NB4 (cell line): Measurements from ENCODE around the gene SGTA.

Experiments used
- DNase-seq: peaks from one replicate; pipeline ENCODE4 v3.0.0; 2010; ENCODE audit warnings: low read depth
- H3K4me3 ChIP-seq: one replicate; pipeline ENCODE4 v1.5.1; 2011; ENCODE audit warnings: mild to moderate bottlenecking, low read depth, low read length, moderate library complexity
- CTCF ChIP-seq: IDR thresholded peaks from one replicate; pipeline ENCODE4 v1.5.1; 2012; ENCODE audit warnings: low read depth, low read length
- MAX ChIP-seq: IDR thresholded peaks from 2 replicates; pipeline ENCODE4 v1.6.1; 2011; ENCODE audit warnings: low read depth, low read length
- MYC ChIP-seq: IDR thresholded peaks from 2 replicates; pipeline ENCODE4 v1.6.1; 2011; ENCODE audit warnings: low read depth, low read length
- POLR2A ChIP-seq: IDR thresholded peaks from 2 replicates; pipeline ENCODE4 v1.6.1; 2011; ENCODE audit warnings: mild to moderate bottlenecking; ENCODE audit not compliant: insufficient read length; ENCODE audit errors: extremely low read depth

SGTA gene

GRCh38 chr19:2729943-2730818, 52.9 kb downstream of the SGTA start:
- no peak for DNase-seq
- H3K4me3 ChIP-seq = no peak overlapping the region
- TF ChIP-seq CTCF = no peak
- no peak for TF ChIP-seq POLR2A
- TF ChIP-seq MAX = no peak
- no peak for TF ChIP-seq MYC

- TF ChIP-seq MAX (no peak), POLR2A (no peak), CTCF (no peak)
- no peak overlapping the region for H3K4me3 ChIP-seq
- DNase-seq = no peak
Measured at GRCh38 chr19:2728783-2729387, 54.2 kb downstream of the SGTA start.

- no peak overlapping the region for H3K4me3 ChIP-seq
- TF ChIP-seq CTCF (no peak), MYC (no peak), POLR2A (no peak), MAX (no peak)
- DNase-seq = no peak
Measured at GRCh38 chr19:2727640-2727944, 55.5 kb downstream of the SGTA start.

GRCh38 chr19:2726904-2727639, 56.0 kb downstream of the SGTA start:
- TF ChIP-seq POLR2A = no peak
- H3K4me3 ChIP-seq = no peak overlapping the region
- DNase-seq = no peak

- DNase-seq = no peak
- no peak overlapping the region for H3K4me3 ChIP-seq
- TF ChIP-seq CTCF = no peak
- no peak for TF ChIP-seq MAX
- TF ChIP-seq POLR2A = no peak
- no peak for TF ChIP-seq MYC
Measured at GRCh38 chr19:2726160-2726855, 56.8 kb downstream of the SGTA start.
